ENCODE data around the gene TPM3.

DNA sequence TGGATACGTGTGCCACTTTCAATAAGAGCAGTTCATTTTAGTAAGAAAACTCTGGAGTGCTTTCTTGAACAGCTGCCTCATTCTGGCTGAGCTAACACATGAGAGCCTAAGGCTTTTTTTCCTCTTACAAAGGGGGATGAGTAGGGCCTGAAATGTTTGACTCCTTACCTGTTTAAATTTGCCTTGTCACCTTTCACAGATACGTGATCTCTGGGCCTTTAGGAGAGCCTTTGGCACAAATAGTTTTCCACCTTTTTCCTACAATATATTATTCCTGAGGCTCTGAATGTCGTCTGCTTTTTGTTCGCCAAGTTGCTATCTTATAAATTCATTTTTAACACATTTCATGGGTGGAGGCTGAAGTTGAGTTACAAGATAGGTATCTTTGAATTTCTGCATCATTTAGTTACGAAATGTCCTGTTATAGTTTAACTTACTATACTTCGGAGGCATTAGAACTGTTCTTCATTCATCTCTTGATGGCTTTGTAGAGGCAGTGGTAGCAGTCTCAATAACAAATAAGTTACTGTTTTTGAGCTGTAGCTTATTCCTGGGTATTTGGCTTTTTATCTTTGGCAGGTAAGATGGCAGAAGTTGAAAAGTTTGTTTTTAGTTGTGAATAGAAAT lies 46.1 kb upstream of the TPM3 start:
- TF ChIP-seq, protein P1, sequence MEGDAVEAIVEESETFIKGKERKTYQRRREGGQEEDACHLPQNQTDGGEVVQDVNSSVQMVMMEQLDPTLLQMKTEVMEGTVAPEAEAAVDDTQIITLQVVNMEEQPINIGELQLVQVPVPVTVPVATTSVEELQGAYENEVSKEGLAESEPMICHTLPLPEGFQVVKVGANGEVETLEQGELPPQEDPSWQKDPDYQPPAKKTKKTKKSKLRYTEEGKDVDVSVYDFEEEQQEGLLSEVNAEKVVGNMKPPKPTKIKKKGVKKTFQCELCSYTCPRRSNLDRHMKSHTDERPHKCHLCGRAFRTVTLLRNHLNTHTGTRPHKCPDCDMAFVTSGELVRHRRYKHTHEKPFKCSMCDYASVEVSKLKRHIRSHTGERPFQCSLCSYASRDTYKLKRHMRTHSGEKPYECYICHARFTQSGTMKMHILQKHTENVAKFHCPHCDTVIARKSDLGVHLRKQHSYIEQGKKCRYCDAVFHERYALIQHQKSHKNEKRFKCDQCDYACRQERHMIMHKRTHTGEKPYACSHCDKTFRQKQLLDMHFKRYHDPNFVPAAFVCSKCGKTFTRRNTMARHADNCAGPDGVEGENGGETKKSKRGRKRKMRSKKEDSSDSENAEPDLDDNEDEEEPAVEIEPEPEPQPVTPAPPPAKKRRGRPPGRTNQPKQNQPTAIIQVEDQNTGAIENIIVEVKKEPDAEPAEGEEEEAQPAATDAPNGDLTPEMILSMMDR (IDR thresholded peaks at IDR 0.05): no peak
- no peak for TF ChIP-seq POLR2A (IDR thresholded peaks at IDR 0.05)
